GM12878 (cell line): ENCODE results near the gene RETSAT. TPM values are rescaled to one million over a fixed set of nuclear protein-coding genes. Genes with fewer than 3 reads are reported as not detected.

Experiments used
- ATAC-seq: fragments of 200-7000 bp; cut with Tn5 transposase; 3 replicates; pipeline ENCODE4 v1.9.1; 2020; ENCODE audit warnings: mild to moderate bottlenecking, moderate library complexity
- BruUV-seq: library from RNA; stranded (reverse); fragments of 400-500 nt; replicated peaks from 2 replicates; lab custom pipeline; 2021; lab: Mats Ljungman, UMichigan
- CTCF ChIA-PET: fragments of 300-600 bp; sonication (Branson Sonifier 250); formaldehyde crosslinking; extraction: SDS; loops from one replicate; lab custom pipeline; 2021; ENCODE audit warnings: inconsistent platforms; lab: Yijun Ruan, JAX
- POLR2A ChIA-PET: fragments of 350-600 bp; formaldehyde crosslinking; extraction: SDS; loops from one replicate; lab custom pipeline; 2021; ENCODE audit warnings: inconsistent platforms; lab: Charles Lee
- RAD21 ChIA-PET: fragments of 300-600 bp; sonication (Branson Sonifier 250); formaldehyde crosslinking; loops from one replicate; lab custom pipeline; 2023; ENCODE audit warnings: antibody characterized with exemption; ENCODE audit not compliant: unreplicated experiment; lab: Charles Lee
- SMC1A ChIA-PET: fragments of 300-600 bp; sonication (Branson Sonifier 250); formaldehyde crosslinking; loops from one replicate; lab custom pipeline; 2023; ENCODE audit not compliant: unreplicated experiment, uncharacterized antibody; lab: Charles Lee
- DNase-seq: peaks from one replicate; pipeline ENCODE4 v3.0.0-alpha.2; 2011; ENCODE audit warnings: low read depth, low spot score
- FAIRE-seq: peaks from 3 replicates; lab custom pipeline; 2011; peaks lifted over from hg19 to GRCh38; lab: Jason Lieb, UNC
- H2AFZ ChIP-seq: 2 replicates; pipeline ENCODE4 v1.6.0; 2011; ENCODE audit warnings: low read depth, low read length, control low read depth; ENCODE audit not compliant: control insufficient read depth
- H3K27ac ChIP-seq: 2 replicates; pipeline ENCODE4 v1.5.1; 2011; ENCODE audit warnings: control low read depth; ENCODE audit not compliant: control insufficient read depth, insufficient read depth
- H3K27me3 ChIP-seq, 2 experiments: replicated peaks in 1 of 2; 2 replicates each; pipeline versions ENCODE4 v1.6.0 to v1.6.1; 2011; ENCODE audit warnings: low read length in 1 of 2; ENCODE audit not compliant: control insufficient read depth in 2 of 2, insufficient read depth in 2 of 2
- H3K36me3 ChIP-seq, 2 experiments: 2 replicates each; pipeline ENCODE4 v1.5.1; 2011; ENCODE audit warnings: low read length in 1 of 2; ENCODE audit not compliant: control insufficient read depth in 2 of 2, insufficient read depth in 2 of 2
- H3K4me1 ChIP-seq: 2 replicates; pipeline ENCODE4 v1.6.1; 2011; ENCODE audit warnings: mild to moderate bottlenecking, low read length, moderate library complexity, mixed read lengths; ENCODE audit not compliant: control insufficient read depth, insufficient read depth
- H3K4me2 ChIP-seq: 2 replicates; pipeline ENCODE4 v1.6.0; 2011; ENCODE audit warnings: control low read depth; ENCODE audit not compliant: control insufficient read depth, insufficient read depth
- H3K4me3 ChIP-seq: fragments of 200-600 bp; sonication (generic); 2 replicates; pipeline ENCODE4 v1.5.1; 2016
- H3K79me2 ChIP-seq: 2 replicates; pipeline ENCODE4 v1.6.0; 2011; ENCODE audit warnings: low read length; ENCODE audit not compliant: control insufficient read depth, insufficient read depth
- H3K9ac ChIP-seq: 2 replicates; pipeline ENCODE4 v1.8.0; 2011; ENCODE audit warnings: low read length, control low read depth, mixed read lengths; ENCODE audit not compliant: control insufficient read depth, insufficient read depth
- H3K9me3 ChIP-seq: replicated peaks from 3 replicates; pipeline ENCODE4 v1.5.1; 2011; ENCODE audit warnings: mild to moderate bottlenecking, low read length; ENCODE audit not compliant: control insufficient read depth, insufficient read depth
- H4K20me1 ChIP-seq: 2 replicates; pipeline ENCODE4 v1.6.0; 2011; ENCODE audit not compliant: control insufficient read depth, insufficient read depth
- ATF7 ChIP-seq: fragments of 450-650 bp; IDR thresholded peaks from 2 replicates; pipeline ENCODE4 v1.6.1; 2016; ENCODE audit warnings: low read depth, mild to moderate bottlenecking
- CBX3 ChIP-seq: fragments of 200-600 bp; sonication (generic); IDR thresholded peaks from 2 replicates; pipeline ENCODE4 v1.6.1; 2016; ENCODE audit warnings: low read depth, borderline replicate concordance
- DPF2 ChIP-seq: fragments of 450-650 bp; IDR thresholded peaks from 2 replicates; pipeline ENCODE4 v1.6.1; 2017; ENCODE audit warnings: mild to moderate bottlenecking
- EED ChIP-seq: sonication (generic); IDR thresholded peaks from 2 replicates; pipeline ENCODE4 v1.6.1; 2016; ENCODE audit warnings: antibody characterized with exemption, low read depth
- ESRRA ChIP-seq: IDR thresholded peaks from 2 replicates; pipeline ENCODE4 v1.6.1; 2012; ENCODE audit warnings: mild to moderate bottlenecking, low read length, improper control_type of control experiment
- ETV6 ChIP-seq, 2 experiments: fragments of 450-650 bp in 1 of 2; IDR thresholded peaks in 1 of 2; conservative IDR thresholded peaks in 1 of 2; 2 replicates each; pipeline ENCODE4 v1.6.1; 2014; ENCODE audit warnings: antibody characterized with exemption in 1 of 2, borderline replicate concordance in 1 of 2, low read depth in 1 of 2, mild to moderate bottlenecking in 1 of 2, moderate library complexity in 1 of 2
- IKZF1 ChIP-seq: fragments of 450-650 bp; conservative IDR thresholded peaks from 2 replicates; pipeline ENCODE4 v1.6.1; 2017; ENCODE audit warnings: antibody characterized with exemption, mild to moderate bottlenecking
- KAT2A ChIP-seq: conservative IDR thresholded peaks from 2 replicates; pipeline ENCODE4 v1.6.1; 2011; ENCODE audit warnings: low read depth, low read length; ENCODE audit not compliant: control insufficient read depth
- LARP7 ChIP-seq: fragments of 450-650 bp; IDR thresholded peaks from 2 replicates; pipeline ENCODE4 v1.6.1; 2017; ENCODE audit warnings: mild to moderate bottlenecking
- MEF2A ChIP-seq: IDR thresholded peaks from 2 replicates; pipeline ENCODE4 v1.6.1; 2011; ENCODE audit warnings: low read depth, mild to moderate bottlenecking, low read length, moderate library complexity; ENCODE audit not compliant: insufficient read depth
- MTA2 ChIP-seq: fragments of 450-650 bp; IDR thresholded peaks from 2 replicates; pipeline ENCODE4 v1.6.1; 2016; ENCODE audit warnings: low read depth, mild to moderate bottlenecking, moderate library complexity
- MYB ChIP-seq: fragments of 150-350 bp; IDR thresholded peaks from 2 replicates; pipeline ENCODE4 v1.6.1; 2014; ENCODE audit warnings: mild to moderate bottlenecking, low read depth, low read length, borderline replicate concordance
- POLR2A ChIP-seq: IDR thresholded peaks from 2 replicates; pipeline ENCODE4 v1.6.1; 2011; ENCODE audit warnings: low read depth, mild to moderate bottlenecking, low read length
- SIN3A ChIP-seq: IDR thresholded peaks from 2 replicates; pipeline ENCODE4 v1.6.1; 2012; ENCODE audit warnings: low read depth, low read length, improper control_type of control experiment
- ZZZ3 ChIP-seq: IDR thresholded peaks from 2 replicates; pipeline ENCODE4 v1.6.1; 2011; ENCODE audit warnings: low read depth; ENCODE audit not compliant: control insufficient read depth, insufficient read length
- WGBS: methylation state at CpG from one replicate; pipeline ENCODE4 v1.1.6; 2016; ENCODE audit warnings: low lambda C conversion rate; ENCODE audit not compliant: insufficient replicate concordance, insufficient coverage; ENCODE audit errors: missing lambda C conversion rate; 5-methylcytosine and 5-hydroxymethylcytosine counted together
- in situ Hi-C: fragments of 300-500 bp; cut with MboI; formaldehyde crosslinking; loops from 9 replicates; pipeline ENCODE4 v1.14.3; 2018; ENCODE audit warnings: mixed read lengths
- intact Hi-C: fragments of 100-400 bp; cut with micrococcal nuclease; formaldehyde crosslinking; loops from one replicate; pipeline ENCODE4 v1.14.2; 2022; ENCODE audit not compliant: unreplicated experiment
- polyA plus RNA-seq, 11 experiments: library from polyadenylated mRNA; depleted of rRNA in 4 of 11; unstranded in 6 of 11; stranded (reverse) in 5 of 11; fragments of >200 nt; fragmentation: Nextera tagmentation in 4 of 11; fragmentation: Illumina TruSeq in 1 of 11; extraction: Ambion mirVana in 4 of 11; extraction: Trizol in 1 of 11; gene quantifications; 1 replicate in 1 of 11; 2 replicates in 10 of 11; pipeline versions ENCODE4 v1.2.1 to v1.2.3, GENCODE V29; 2011 to 2016; ENCODE audit warnings: inconsistent platforms in 2 of 11, missing spikeins in 2 of 11, low read depth in 1 of 11
- total RNA-seq, 4 experiments: library from RNA; depleted of rRNA in 3 of 4; stranded (reverse); fragments of >200 nt in 3 of 4; fragmentation: Illumina TruSeq in 1 of 4; extraction: Trizol in 1 of 4; gene quantifications; 2 replicates each; pipeline versions ENCODE4 v1.2.1 to v1.2.3, GENCODE V29; 2013 to 2021
- TF ChIP-seq, protein P1 (sequence below): fragments of 450-650 bp; IDR thresholded peaks from 2 replicates; pipeline ENCODE4 v1.6.1; 2018; ENCODE audit warnings: borderline replicate concordance, mild to moderate bottlenecking; ENCODE audit not compliant: partially characterized antibody
- TF ChIP-seq, protein P2 (sequence below): fragments of 450-650 bp; formaldehyde crosslinking; IDR thresholded peaks from 2 replicates; pipeline ENCODE4 v1.4.0; 2020; ENCODE audit warnings: mild to moderate bottlenecking, moderate library complexity

RETSAT gene
- total and polyA plus RNA-seq, 10 of the 15 experiments (the other 5 are each of a cell fraction or from before 2014, with no cell fraction given), result 3.3 to 28.8 (median 22.0) TPM

DNA sequence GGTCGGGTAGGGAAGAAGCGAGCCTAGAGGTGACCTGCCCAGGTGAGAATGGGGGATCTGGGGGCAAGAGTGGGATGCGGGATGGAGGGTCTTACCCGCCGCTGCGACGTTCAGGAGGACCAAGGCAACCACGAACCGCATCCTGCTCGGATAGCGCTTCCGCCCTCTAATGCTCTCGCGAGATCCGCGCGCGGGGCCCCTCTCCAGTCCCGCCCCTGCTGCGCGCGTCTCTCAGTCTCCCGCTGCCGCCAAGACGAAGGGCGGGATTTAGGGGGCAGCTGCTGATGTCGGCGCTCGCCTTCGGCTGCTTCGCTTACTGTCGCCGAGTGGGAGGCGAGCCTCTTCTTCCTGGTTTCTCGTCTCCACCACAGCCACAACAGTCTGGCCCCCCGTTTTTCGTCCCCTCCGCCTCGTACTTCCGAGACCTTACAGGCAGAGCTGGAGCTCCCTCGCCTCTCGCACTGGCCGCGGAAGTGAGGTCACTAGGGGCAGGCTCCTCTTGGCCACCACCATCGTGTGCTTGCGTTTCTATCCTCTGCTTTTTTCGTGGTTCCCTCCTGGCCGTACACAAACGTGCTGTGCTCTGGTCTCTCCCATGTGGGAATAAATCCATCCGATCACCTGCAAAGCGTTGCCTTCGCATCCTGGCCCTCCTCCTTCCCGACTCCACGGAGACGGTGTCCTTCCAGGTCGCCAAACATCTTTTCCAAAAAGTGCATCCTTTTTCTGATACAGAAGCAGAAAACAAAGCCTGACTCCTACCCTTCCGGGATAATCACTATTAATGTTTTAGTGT, 26.3 kb downstream of the RETSAT start, which contains the start of gene TGOLN2:
TGOLN2 (minus strand) TSS at position 168 of the 796 bp plus-strand sequence; CDS start at position 141, 27 bp downstream.
- peak; percentile 90 for ATAC-seq
- Histone ChIP-seq H3K9ac (peak within 1 kb of the TSS; percentile 97), H3K36me3 (peaks cover 7 to 15% of the 10 kb centered on the region in 2 experiments), H3K4me1 (peaks cover 20% of the 10 kb centered on the region), H3K27me3 (no peaks in the 10 kb centered on the region), H3K4me2 (peak within 1 kb of the TSS; percentile 95), H3K27ac (peak within 1 kb of the TSS; percentile 99), H2AFZ (peak within 1 kb of the TSS; percentile 92), H4K20me1 (peaks cover 8% of the 10 kb centered on the region), H3K79me2 (peaks cover 53% of the 10 kb centered on the region), H3K4me3 (peak within 1 kb of the TSS; percentile 98), H3K9me3 (no peaks in the 10 kb centered on the region)
- FAIRE-seq, result peak; percentile 71
- in situ Hi-C loops, result no loop called here
- ChIA-PET SMC1A (interaction anchor here (1.5 to 2.2 kb wide), 2 partner anchors 26 to 28 kb away, joined by 4 to 5 read pairs; partner anchors contain the start of genes ELMOD3 and RETSAT), RAD21 (interaction anchor here (0.9 to 2.4 kb wide), 6 partner anchors 11 to 384 kb away, joined by 3 to 6 read pairs (median 4); partner anchors contain the start of genes ELMOD3, MAT2A, RETSAT and RNF181), CTCF (interaction anchor here (0.6 to 2.7 kb wide), 5 partner anchors 26 to 224 kb away, joined by 3 to 17 read pairs (median 5); partner anchors contain the start of genes ELMOD3 and RETSAT), POLR2A (interaction anchor here (1.0 to 3.5 kb wide), 7 partner anchors 9 to 384 kb away, joined by 3 to 20 read pairs (median 6); partner anchors contain the start of genes ELMOD3, MAT2A and RETSAT)
- under 1% methylated on average over 54 of the region's 57 CpGs for WGBS
- DNase-seq, result peak; percentile 73
- BruUV-seq, result TSS peak; percentile 96
- intact Hi-C loops, result loop anchor here (1.0 to 5.0 kb wide), 2 partner anchors 26 to 224 kb away; partner anchors contain the start of genes ELMOD3 and RETSAT
- TF ChIP-seq ZZZ3, result no peak
- TF ChIP-seq DPF2, result no peak; the same call in 1 of the 2 replicates
- TF ChIP-seq, protein P1, sequence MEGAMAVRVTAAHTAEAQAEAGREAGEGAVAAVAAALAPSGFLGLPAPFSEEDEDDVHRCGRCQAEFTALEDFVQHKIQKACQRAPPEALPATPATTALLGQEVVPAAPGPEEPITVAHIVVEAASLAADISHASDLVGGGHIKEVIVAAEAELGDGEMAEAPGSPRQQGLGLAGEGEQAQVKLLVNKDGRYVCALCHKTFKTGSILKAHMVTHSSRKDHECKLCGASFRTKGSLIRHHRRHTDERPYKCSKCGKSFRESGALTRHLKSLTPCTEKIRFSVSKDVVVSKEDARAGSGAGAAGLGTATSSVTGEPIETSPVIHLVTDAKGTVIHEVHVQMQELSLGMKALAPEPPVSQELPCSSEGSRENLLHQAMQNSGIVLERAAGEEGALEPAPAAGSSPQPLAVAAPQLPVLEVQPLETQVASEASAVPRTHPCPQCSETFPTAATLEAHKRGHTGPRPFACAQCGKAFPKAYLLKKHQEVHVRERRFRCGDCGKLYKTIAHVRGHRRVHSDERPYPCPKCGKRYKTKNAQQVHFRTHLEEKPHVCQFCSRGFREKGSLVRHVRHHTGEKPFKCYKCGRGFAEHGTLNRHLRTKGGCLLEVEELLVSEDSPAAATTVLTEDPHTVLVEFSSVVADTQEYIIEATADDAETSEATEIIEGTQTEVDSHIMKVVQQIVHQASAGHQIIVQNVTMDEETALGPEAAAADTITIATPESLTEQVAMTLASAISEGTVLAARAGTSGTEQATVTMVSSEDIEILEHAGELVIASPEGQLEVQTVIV, result peak; percentile 65
- no peak for TF ChIP-seq MYB
- TF ChIP-seq IKZF1, result peak; percentile 70
- 0 out of 2 replicates have a peak, but pooled peaks have one; percentile 29 for TF ChIP-seq MTA2
- TF ChIP-seq MEF2A, result peak; percentile 34; the same call in 1 of the 2 replicates
- no peak; a peak in 1 of 4 replicates for TF ChIP-seq ETV6 (conservative IDR thresholded peaks at IDR 0.05 in 1 of 2, IDR thresholded peaks at IDR 0.05 in 1 of 2; ENCODE audit: borderline replicate concordance in 1 of 2, low read depth in 1 of 2)
- TF ChIP-seq KAT2A, result no peak
- peak; percentile 98 for TF ChIP-seq POLR2A
- TF ChIP-seq ATF7, result peak; percentile 88
- TF ChIP-seq, protein P2, sequence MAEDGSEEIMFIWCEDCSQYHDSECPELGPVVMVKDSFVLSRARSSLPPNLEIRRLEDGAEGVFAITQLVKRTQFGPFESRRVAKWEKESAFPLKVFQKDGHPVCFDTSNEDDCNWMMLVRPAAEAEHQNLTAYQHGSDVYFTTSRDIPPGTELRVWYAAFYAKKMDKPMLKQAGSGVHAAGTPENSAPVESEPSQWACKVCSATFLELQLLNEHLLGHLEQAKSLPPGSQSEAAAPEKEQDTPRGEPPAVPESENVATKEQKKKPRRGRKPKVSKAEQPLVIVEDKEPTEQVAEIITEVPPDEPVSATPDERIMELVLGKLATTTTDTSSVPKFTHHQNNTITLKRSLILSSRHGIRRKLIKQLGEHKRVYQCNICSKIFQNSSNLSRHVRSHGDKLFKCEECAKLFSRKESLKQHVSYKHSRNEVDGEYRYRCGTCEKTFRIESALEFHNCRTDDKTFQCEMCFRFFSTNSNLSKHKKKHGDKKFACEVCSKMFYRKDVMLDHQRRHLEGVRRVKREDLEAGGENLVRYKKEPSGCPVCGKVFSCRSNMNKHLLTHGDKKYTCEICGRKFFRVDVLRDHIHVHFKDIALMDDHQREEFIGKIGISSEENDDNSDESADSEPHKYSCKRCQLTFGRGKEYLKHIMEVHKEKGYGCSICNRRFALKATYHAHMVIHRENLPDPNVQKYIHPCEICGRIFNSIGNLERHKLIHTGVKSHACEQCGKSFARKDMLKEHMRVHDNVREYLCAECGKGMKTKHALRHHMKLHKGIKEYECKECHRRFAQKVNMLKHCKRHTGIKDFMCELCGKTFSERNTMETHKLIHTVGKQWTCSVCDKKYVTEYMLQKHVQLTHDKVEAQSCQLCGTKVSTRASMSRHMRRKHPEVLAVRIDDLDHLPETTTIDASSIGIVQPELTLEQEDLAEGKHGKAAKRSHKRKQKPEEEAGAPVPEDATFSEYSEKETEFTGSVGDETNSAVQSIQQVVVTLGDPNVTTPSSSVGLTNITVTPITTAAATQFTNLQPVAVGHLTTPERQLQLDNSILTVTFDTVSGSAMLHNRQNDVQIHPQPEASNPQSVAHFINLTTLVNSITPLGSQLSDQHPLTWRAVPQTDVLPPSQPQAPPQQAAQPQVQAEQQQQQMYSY, result no peak
- TF ChIP-seq LARP7, result 0 out of 2 replicates have a peak, but pooled peaks have one; percentile 35
- no peak for TF ChIP-seq ESRRA
- TF ChIP-seq SIN3A, result peak; percentile 75
- TF ChIP-seq EED, result no peak; the same call in 1 of the 2 replicates
- no peak for TF ChIP-seq CBX3
